Suprapubic skin (tissue), 3 donors: ENCODE results near the gene RRP8.

Experiments used
- CTCF ChIP-seq, 2 donors: fragments of 200-600 bp in 1 of 2; fragments of 450-650 bp in 1 of 2; sonication (generic) in 1 of 2; IDR thresholded peaks; one replicate each; pipeline ENCODE4 v1.5.1; 2016 to 2019; ENCODE audit warnings: antibody characterized with exemption in 2 of 2, mild to moderate bottlenecking in 1 of 2, moderate library complexity in 1 of 2
- POLR2A ChIP-seq, 2 donors: fragments of 450-650 bp; IDR thresholded peaks; one replicate each; pipeline ENCODE4 v1.6.1; 2017; ENCODE audit warnings: antibody characterized with exemption in 2 of 2, mild to moderate bottlenecking in 2 of 2, moderate library complexity in 2 of 2

DNA sequence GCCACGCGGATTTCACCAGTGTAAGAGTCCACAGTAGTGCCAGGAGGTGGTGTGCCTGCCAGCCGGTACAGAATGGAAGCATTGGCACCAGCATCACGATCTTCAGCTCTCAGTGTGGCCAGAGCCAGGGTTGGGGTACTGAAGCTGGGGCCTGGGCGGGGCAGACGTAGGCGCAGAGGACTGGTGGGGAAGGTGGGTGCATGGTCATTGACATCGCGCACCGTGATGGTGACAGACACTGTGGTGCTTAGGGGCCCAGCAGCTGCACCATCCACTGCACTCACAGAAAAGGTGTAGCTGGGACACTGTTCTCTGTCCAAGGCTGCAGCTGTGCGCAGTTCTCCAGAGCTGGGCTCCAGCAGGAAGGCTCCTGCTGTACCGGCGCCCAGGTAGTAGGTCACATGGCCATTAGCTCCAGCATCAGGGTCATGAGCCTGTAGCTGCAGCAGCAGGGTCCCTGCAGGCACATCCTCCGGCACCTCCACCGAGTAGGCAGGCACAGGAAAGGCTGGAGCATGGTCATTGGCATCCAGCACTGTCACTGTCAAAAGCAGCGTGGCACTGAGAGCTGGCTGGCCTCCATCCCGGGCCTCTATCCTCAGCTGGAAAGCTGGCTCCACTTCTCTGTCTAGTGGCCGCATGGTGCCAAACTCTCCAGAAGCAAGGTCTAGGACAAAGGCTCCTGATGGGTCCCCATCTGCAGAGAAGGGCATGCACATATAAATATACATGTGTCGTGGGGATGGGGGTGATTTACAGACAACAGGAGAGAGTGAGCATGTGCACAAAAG lies 23.8 kb upstream of the RRP8 start:
- TF ChIP-seq CTCF (IDR thresholded peaks at IDR 0.05) (no peak), POLR2A (IDR thresholded peaks at IDR 0.05) (no peak)
